HepG2 (cell line): ENCODE measurements around the gene TM4SF1. TPM values are rescaled to one million over a fixed set of nuclear protein-coding genes. Genes with fewer than 3 reads are reported as not detected.

Experiments used
- ERF ChIP-seq: IDR thresholded peaks from 2 replicates; pipeline ENCODE4 v1.6.1; 2018; ENCODE audit warnings: missing biosample characterization, missing genetic modification reagents
- HMGA1 ChIP-seq: sonication (generic); formaldehyde crosslinking; conservative IDR thresholded peaks from 2 replicates; pipeline ENCODE4 v1.4.0; 2020; ENCODE audit warnings: missing genetic modification reagents
- KMT2B ChIP-seq: IDR thresholded peaks from 2 replicates; pipeline ENCODE4 v1.6.1; 2016; ENCODE audit warnings: missing genetic modification reagents, missing compliant biosample characterization
- MED13 ChIP-seq: sonication (generic); formaldehyde crosslinking; IDR thresholded peaks from 2 replicates; pipeline ENCODE4 v1.5.0; 2020; ENCODE audit warnings: missing genetic modification reagents
- NCOA2 ChIP-seq: sonication (generic); formaldehyde crosslinking; IDR thresholded peaks from 2 replicates; pipeline ENCODE4 v1.8.0; 2022; ENCODE audit warnings: inconsistent platforms
- PHF5A ChIP-seq: IDR thresholded peaks from one replicate; pipeline ENCODE4 v1.6.1; 2018; ENCODE audit warnings: low read depth, missing genetic modification reagents; ENCODE audit not compliant: unreplicated experiment
- SMYD3 ChIP-seq: sonication (generic); formaldehyde crosslinking; IDR thresholded peaks from 2 replicates; pipeline ENCODE4 v1.8.1; 2023; ENCODE audit warnings: mild to moderate bottlenecking, missing genetic modification reagents
- TEAD2 ChIP-seq: sonication (generic); formaldehyde crosslinking; IDR thresholded peaks from 2 replicates; pipeline ENCODE4 v1.9.0; 2021; ENCODE audit warnings: missing genetic modification reagents
- TMF1 ChIP-seq: sonication (generic); formaldehyde crosslinking; IDR thresholded peaks from 2 replicates; pipeline ENCODE4 v1.8.1; 2022; ENCODE audit warnings: low read depth, missing genetic modification reagents
- ZBTB21 ChIP-seq: sonication (generic); formaldehyde crosslinking; IDR thresholded peaks from 2 replicates; pipeline ENCODE4 v1.4.0; 2020; ENCODE audit warnings: missing genetic modification reagents
- ZBTB7B ChIP-seq: sonication (generic); formaldehyde crosslinking; IDR thresholded peaks from 2 replicates; pipeline ENCODE4 v1.4.0; 2020; ENCODE audit warnings: missing genetic modification reagents
- ZNF235 ChIP-seq: sonication (generic); formaldehyde crosslinking; IDR thresholded peaks from 2 replicates; pipeline ENCODE4 v1.8.1; 2023; ENCODE audit warnings: mild to moderate bottlenecking, missing genetic modification reagents, borderline replicate concordance
- ZNF557 ChIP-seq: sonication (generic); formaldehyde crosslinking; IDR thresholded peaks from 2 replicates; pipeline ENCODE4 v1.4.0; 2020; ENCODE audit warnings: missing genetic modification reagents
- ZNF839 ChIP-seq: sonication (generic); formaldehyde crosslinking; IDR thresholded peaks from 2 replicates; pipeline ENCODE4 v1.4.0; 2020; ENCODE audit warnings: missing genetic modification reagents, mild to moderate bottlenecking, borderline replicate concordance
- polyA plus RNA-seq, 8 experiments: library from polyadenylated mRNA; depleted of rRNA in 3 of 8; stranded (reverse) in 7 of 8; unstranded in 1 of 8; fragments of >200 nt; fragmentation: Illumina TruSeq in 4 of 8; extraction: Trizol in 4 of 8; gene quantifications; 2 replicates each; pipeline versions ENCODE4 v1.2.1 to v1.2.3, GENCODE V29; 2011 to 2016; ENCODE audit warnings: low read depth in 4 of 8, missing spikeins in 1 of 8, mixed read lengths in 1 of 8; ENCODE audit not compliant: insufficient read depth in 1 of 8
- total RNA-seq, 5 experiments: library from RNA; depleted of rRNA; stranded (reverse); fragments of >200 nt; fragmentation: Illumina TruSeq; extraction: Trizol; gene quantifications; 2 replicates each; pipeline ENCODE4 v1.2.3, GENCODE V29; 2016; ENCODE audit warnings: low read depth in 1 of 5
- TF ChIP-seq, protein P1 (sequence below): sonication (generic); formaldehyde crosslinking; IDR thresholded peaks from 2 replicates; pipeline ENCODE4 v1.5.0; 2020; ENCODE audit warnings: mild to moderate bottlenecking, missing genetic modification reagents
- TF ChIP-seq, protein P2 (sequence below): sonication (generic); formaldehyde crosslinking; IDR thresholded peaks from 2 replicates; pipeline ENCODE4 v1.4.0; 2020; ENCODE audit warnings: missing genetic modification reagents, borderline replicate concordance
- TF ChIP-seq, protein P3 (sequence below): sonication (generic); formaldehyde crosslinking; IDR thresholded peaks from 2 replicates; pipeline ENCODE4 v1.4.0; 2020; ENCODE audit warnings: missing genetic modification reagents
- TF ChIP-seq, protein P4 (sequence below): IDR thresholded peaks from 2 replicates; pipeline ENCODE4 v1.6.1; 2016; ENCODE audit warnings: missing genetic modification reagents, missing compliant biosample characterization
- TF ChIP-seq, protein P5 (sequence below): IDR thresholded peaks from 2 replicates; pipeline ENCODE4 v1.4.0; 2020; ENCODE audit warnings: mild to moderate bottlenecking, missing genetic modification reagents

The TM4SF1 gene
- total and polyA plus RNA-seq, 2 of the 13 experiments (the other 11 are each of a cell fraction or from before 2014, with no cell fraction given): 431 to 1,359 TPM

DNA sequence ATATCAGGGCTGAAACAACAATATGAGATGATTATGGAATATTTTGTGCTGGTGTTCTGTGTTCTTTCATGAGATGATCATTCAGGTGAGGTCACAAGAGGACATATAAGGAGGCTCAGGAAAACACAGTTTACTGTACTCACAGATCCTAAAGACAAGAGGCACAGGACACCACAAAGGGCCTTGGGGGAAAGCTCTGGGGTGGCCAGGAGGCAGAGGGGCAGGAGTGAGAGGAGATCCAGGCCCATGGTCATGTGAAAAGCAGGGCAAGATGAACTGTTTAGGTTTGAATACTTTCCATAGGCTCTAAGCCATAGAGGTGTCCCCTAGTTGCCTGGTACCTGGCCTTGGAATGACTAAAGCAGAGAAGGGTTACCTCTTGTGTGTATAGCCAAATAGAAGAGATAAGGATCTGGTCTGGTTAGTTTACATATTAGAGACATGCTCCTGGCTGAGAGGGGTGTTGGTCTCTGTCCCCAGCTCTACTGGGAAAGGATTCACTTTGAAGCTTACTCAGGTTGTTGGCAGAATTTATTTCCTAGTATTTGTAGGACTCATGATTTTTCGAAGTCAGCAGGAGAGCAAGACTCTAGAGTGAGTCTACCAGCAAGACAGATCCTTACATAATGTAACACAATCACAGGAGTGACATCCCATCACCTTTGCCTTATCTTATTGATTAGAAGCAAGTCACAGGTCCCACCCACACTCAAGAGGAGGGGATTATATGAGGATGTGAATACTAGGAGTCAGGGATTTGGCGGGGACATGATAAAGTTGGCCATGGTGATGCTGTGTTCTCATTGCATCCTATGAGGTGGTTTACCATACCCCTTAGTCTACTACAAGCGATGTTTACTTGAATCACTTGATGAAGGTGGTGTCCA, 11.3 kb upstream of the TM4SF1 start (continued):
- TF ChIP-seq, protein P1, sequence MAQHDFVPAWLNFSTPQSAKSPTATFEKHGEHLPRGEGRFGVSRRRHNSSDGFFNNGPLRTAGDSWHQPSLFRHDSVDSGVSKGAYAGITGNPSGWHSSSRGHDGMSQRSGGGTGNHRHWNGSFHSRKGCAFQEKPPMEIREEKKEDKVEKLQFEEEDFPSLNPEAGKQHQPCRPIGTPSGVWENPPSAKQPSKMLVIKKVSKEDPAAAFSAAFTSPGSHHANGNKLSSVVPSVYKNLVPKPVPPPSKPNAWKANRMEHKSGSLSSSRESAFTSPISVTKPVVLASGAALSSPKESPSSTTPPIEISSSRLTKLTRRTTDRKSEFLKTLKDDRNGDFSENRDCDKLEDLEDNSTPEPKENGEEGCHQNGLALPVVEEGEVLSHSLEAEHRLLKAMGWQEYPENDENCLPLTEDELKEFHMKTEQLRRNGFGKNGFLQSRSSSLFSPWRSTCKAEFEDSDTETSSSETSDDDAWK (CRISPR knock-in tag): no peak
- TF ChIP-seq ZNF235 (CRISPR knock-in tag) (no peak), TEAD2 (CRISPR knock-in tag) (no peak), NCOA2 (peak; percentile 70), KMT2B (CRISPR knock-in tag) (no peak), SMYD3 (0 out of 2 replicates have a peak, but pooled peaks have one; percentile 33), ZBTB21 (no peak), TMF1 (no peak), ZNF557 (CRISPR knock-in tag) (no peak), HMGA1 (CRISPR knock-in tag) (no peak), PHF5A (CRISPR knock-in tag) (no peak), ERF (CRISPR knock-in tag) (peak; percentile 48; the same call in 1 of the 2 replicates), ZBTB7B (CRISPR knock-in tag) (no peak), MED13 (CRISPR knock-in tag) (no peak), ZNF839 (no peak)
- TF ChIP-seq, protein P2, sequence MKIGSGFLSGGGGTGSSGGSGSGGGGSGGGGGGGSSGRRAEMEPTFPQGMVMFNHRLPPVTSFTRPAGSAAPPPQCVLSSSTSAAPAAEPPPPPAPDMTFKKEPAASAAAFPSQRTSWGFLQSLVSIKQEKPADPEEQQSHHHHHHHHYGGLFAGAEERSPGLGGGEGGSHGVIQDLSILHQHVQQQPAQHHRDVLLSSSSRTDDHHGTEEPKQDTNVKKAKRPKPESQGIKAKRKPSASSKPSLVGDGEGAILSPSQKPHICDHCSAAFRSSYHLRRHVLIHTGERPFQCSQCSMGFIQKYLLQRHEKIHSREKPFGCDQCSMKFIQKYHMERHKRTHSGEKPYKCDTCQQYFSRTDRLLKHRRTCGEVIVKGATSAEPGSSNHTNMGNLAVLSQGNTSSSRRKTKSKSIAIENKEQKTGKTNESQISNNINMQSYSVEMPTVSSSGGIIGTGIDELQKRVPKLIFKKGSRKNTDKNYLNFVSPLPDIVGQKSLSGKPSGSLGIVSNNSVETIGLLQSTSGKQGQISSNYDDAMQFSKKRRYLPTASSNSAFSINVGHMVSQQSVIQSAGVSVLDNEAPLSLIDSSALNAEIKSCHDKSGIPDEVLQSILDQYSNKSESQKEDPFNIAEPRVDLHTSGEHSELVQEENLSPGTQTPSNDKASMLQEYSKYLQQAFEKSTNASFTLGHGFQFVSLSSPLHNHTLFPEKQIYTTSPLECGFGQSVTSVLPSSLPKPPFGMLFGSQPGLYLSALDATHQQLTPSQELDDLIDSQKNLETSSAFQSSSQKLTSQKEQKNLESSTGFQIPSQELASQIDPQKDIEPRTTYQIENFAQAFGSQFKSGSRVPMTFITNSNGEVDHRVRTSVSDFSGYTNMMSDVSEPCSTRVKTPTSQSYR: peak; percentile 19; the same call in 1 of the 2 replicates
- TF ChIP-seq, protein P3, sequence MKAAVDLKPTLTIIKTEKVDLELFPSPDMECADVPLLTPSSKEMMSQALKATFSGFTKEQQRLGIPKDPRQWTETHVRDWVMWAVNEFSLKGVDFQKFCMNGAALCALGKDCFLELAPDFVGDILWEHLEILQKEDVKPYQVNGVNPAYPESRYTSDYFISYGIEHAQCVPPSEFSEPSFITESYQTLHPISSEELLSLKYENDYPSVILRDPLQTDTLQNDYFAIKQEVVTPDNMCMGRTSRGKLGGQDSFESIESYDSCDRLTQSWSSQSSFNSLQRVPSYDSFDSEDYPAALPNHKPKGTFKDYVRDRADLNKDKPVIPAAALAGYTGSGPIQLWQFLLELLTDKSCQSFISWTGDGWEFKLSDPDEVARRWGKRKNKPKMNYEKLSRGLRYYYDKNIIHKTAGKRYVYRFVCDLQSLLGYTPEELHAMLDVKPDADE (CRISPR knock-in tag): no peak
- TF ChIP-seq, protein P4, sequence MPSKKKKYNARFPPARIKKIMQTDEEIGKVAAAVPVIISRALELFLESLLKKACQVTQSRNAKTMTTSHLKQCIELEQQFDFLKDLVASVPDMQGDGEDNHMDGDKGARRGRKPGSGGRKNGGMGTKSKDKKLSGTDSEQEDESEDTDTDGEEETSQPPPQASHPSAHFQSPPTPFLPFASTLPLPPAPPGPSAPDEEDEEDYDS: peak; percentile 38; the same call in 1 of the 2 replicates
- TF ChIP-seq, protein P5, sequence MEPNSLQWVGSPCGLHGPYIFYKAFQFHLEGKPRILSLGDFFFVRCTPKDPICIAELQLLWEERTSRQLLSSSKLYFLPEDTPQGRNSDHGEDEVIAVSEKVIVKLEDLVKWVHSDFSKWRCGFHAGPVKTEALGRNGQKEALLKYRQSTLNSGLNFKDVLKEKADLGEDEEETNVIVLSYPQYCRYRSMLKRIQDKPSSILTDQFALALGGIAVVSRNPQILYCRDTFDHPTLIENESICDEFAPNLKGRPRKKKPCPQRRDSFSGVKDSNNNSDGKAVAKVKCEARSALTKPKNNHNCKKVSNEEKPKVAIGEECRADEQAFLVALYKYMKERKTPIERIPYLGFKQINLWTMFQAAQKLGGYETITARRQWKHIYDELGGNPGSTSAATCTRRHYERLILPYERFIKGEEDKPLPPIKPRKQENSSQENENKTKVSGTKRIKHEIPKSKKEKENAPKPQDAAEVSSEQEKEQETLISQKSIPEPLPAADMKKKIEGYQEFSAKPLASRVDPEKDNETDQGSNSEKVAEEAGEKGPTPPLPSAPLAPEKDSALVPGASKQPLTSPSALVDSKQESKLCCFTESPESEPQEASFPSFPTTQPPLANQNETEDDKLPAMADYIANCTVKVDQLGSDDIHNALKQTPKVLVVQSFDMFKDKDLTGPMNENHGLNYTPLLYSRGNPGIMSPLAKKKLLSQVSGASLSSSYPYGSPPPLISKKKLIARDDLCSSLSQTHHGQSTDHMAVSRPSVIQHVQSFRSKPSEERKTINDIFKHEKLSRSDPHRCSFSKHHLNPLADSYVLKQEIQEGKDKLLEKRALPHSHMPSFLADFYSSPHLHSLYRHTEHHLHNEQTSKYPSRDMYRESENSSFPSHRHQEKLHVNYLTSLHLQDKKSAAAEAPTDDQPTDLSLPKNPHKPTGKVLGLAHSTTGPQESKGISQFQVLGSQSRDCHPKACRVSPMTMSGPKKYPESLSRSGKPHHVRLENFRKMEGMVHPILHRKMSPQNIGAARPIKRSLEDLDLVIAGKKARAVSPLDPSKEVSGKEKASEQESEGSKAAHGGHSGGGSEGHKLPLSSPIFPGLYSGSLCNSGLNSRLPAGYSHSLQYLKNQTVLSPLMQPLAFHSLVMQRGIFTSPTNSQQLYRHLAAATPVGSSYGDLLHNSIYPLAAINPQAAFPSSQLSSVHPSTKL (CRISPR knock-in tag): peak; percentile 80
